Measurements from ENCODE around the gene GMPPA.

- no peak for TF ChIP-seq CTCF (conservative IDR thresholded peaks at IDR 0.05 in 1 of 2, IDR thresholded peaks at IDR 0.05 in 1 of 2; ENCODE audit: low read depth in 1 of 2, low read length in 2 of 2)
- no peak for TF ChIP-seq EZH2 (IDR thresholded peaks at IDR 0.05; ENCODE audit: low read length, missing control alignments)
Observed at GRCh38 chr2:219551441-219552381, 53.0 kb downstream of the GMPPA start.

Data from fibroblast of lung (primary cell).